LNCAP (cell line): ENCODE data around the gene ENTPD2.

ENCODE experiments used
- CTCF ChIP-seq: fragments of 450-650 bp; IDR thresholded peaks from 2 replicates; pipeline ENCODE4 v1.5.1; 2017; ENCODE audit warnings: mild to moderate bottlenecking

ENTPD2 gene

GRCh38 chr9:137023583-137023991 is 30.3 kb downstream of the ENTPD2 start:
- no peak for TF ChIP-seq CTCF

DNA sequence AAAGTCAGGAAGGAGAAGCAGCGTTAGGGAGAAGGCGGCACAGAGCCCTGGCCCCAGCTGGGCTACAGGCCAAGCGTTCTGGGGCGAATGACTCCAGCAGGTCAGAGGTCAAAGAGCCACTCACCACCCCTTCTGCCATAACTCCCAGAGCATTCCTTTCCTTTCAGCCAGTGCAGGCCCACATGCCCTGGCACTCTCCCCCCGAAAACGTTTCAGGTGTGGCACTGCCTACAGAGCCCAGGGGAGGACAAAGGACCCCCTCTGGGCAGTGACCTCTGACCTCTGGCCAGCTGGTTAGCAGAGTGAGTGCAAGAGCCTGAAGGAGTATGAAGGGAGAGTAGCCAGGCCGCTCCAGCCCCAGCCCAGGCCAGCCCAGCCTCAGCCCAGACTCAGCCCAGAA is 30.7 kb downstream of the ENTPD2 start:
- no peak for TF ChIP-seq CTCF

GRCh38 chr9:137022662-137023008 is 31.2 kb downstream of the ENTPD2 start:
- TF ChIP-seq CTCF, result no peak

GRCh38 chr9:137021979-137022661 is 31.7 kb downstream of the ENTPD2 start:
- no peak for TF ChIP-seq CTCF

DNA sequence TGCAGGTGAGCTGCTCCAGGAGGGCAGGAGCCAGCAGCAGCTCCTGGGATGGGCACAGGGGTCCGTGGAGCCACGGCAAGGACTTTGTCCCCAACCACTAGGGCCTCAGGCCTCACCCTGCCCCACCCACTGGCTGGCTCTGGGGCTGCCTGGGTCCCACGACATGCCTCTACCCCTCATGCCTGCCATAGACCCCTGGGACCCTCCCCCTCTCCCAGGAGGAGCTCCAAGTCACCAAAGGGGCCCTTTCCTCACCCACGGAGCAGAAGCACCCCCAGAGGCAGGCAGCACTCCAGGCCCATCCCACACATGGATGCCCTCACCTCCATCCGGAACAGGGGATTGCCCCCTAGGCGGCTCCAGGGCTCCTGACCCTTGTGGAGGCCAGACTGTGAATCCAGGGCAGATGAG is 32.3 kb downstream of the ENTPD2 start:
- no peak for TF ChIP-seq CTCF

DNA sequence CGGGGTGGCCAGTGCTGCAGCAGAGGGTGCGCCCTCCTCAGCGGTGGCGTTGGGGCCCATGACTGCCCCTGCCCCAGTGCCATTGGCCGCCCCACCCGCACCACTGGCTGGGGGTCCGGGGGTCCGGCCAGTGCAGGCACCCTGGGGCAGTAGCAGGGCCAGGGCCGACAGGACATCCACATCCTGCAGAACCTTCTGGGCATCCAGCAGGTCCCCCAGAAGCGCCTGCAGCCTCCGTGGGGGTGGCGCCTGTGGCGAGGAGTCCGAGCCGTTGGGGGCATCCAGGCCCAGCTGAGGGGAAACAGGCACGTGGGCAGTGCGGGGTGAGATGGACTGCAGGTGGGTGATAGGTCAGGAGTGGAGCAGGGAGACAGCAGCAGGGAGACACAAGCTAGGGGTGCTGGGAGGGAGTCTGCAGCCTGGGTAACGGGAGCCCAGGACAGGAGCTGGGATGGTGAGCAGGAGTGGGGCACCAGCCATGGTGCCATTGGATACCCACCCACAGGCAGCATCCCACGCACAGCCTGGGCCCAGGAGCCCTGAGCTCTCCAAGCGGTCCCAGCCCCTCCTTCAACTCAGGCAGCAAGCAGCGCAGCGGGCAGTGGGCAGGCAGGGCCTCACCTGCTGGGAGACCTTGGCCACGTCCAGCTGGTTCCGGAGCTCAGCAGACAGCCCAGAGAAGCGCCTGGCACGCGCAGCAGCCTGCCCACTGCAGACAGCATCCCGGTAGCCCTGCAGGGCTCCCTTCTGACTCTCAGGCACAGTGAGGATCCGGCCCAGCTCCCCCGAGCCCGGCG is 32.9 kb downstream of the ENTPD2 start:
- no peak for TF ChIP-seq CTCF

DNA sequence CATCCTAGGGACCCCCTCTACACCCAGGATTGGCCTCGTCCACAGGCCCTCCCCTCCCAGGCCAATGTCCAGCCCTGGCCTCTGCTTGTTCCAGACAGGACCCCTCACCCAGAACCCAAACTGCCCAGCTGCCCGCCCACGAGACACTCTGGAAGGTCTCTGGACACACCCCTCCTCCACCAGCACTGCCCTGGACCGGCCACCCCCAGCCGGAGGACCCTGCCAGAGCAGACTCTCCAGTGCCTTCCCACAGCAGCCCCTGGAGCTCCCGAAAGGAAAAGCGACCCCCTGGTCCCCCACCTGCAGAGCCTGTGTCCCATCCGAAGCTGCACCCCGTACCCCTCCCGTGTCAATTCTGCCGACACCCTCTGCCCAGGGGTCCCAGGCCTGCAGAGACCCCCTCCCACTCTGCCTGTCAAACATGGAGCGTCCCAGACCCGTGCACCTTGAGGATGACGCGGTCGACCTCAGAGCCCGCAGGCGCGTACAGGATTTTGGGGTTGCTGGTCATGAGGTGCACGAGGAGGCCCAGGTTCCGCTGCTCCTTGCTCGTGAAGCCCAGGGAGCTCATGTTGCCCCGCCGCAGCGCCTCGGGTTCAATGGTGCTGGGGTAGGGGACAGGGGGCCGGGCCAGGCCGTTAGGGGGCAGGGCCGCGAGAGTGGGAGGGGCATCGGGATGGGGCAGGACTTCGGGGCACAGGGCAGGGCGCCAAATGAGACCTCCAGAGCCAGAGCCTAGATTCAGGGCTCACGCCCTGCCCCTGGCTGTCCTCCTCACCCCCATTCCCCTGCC is 33.8 kb downstream of the ENTPD2 start:
- TF ChIP-seq CTCF, result no peak
